HG03457 (cell line): ENCODE measurements around the gene PHLDA1.
A peak's percentile ranks its signal among the peaks of the same experiment; 100 is the strongest.

Experiments used
- ATAC-seq: cut with Tn5 transposase; IDR thresholded peaks from one replicate; pipeline ENCODE4 v1.9.1; 2021; ENCODE audit warnings: moderate number of reproducible peaks; ENCODE audit not compliant: unreplicated experiment

PHLDA1 gene

GRCh38 chr12:76038176-76038575 lies 6.6 kb upstream of the PHLDA1 start:
- ATAC-seq = no peak

- peak; percentile 44 for ATAC-seq
These were observed 5.8 kb upstream of the PHLDA1 start for GRCh38 chr12:76037130-76038103.

DNA sequence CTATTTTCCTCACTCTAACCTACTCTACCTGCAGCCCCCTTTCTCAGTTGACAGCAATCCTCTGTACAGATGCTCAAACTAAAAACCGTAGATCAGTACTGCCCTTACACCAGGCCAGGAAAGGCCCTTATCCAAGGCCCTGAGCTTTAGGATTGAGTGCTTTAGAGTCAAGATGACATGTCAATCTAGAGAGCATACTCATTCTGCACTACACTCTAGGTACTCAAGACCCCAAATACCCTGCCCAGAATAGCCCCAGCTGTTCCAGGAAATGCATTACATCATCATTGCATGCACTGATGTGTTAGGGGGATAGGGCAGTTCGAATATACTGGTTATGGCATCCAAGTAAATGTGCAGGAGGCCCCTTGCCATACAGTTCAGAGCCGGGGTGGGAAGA lies 3.5 kb upstream of the PHLDA1 start:
- ATAC-seq = no peak

DNA sequence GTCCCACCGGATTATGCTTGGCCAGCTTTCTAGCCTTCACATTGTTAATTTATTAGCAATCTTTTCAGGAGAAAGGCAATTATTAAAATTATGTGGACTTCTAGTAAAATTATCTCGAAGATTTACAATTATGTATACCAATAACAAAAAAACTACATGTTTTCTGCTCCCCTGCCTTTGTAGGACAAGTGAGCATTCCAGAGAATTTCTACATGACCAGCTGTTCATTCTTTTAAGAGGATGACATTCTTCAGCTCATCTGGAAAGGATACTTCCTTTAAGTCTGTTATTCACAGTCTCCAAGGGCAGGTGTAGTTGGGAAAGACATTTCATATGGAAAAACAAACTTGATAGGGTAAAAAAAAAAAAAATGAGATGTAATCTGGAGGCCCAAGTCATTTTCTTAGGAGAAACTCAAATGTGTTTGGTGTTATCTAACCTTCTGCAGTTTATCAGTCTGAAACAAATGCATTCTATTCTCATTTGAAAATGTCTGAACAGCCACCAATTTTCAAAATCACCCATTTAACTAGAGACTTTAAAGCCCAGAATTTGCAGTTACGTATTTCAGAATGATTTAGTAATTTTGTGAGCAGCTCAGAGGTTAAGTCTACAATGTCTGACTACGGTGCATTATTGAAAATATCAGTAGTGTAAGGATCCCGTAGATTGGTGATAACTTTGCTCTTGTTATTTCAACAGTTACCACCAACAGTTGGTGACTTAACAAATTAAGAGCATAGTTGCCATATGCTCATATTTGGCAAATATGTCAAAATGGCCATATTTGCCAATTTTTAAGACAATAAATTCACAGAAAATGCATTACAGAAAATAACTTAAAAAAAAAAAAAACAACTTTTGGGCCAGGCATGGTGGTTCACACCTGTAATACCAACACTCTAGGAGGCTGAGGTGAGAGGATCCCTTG lies 1.8 kb upstream of the PHLDA1 start:
- ATAC-seq = no peak

- ATAC-seq = peak; percentile 19
These were observed 736 bp upstream of the PHLDA1 start for GRCh38 chr12:76032043-76032981.

DNA sequence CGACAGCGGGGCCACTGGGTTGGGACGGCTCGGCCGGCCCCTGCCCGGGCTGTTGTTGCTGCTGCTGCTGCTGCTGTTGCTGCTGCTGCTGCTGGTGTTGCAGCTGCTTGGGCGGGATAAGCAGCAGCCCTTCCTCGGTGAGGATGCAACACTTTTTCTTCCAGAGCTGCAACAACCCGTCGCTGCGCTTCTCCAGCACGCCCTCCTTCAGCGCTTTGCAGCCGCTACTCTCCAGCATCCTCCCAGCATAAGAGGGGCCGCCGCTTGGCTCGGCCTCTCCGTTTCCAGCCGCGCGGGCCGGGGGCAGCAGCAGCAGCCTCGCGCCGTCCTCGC lies 529 bp downstream of the PHLDA1 start:
- ATAC-seq = peak; percentile 5

DNA sequence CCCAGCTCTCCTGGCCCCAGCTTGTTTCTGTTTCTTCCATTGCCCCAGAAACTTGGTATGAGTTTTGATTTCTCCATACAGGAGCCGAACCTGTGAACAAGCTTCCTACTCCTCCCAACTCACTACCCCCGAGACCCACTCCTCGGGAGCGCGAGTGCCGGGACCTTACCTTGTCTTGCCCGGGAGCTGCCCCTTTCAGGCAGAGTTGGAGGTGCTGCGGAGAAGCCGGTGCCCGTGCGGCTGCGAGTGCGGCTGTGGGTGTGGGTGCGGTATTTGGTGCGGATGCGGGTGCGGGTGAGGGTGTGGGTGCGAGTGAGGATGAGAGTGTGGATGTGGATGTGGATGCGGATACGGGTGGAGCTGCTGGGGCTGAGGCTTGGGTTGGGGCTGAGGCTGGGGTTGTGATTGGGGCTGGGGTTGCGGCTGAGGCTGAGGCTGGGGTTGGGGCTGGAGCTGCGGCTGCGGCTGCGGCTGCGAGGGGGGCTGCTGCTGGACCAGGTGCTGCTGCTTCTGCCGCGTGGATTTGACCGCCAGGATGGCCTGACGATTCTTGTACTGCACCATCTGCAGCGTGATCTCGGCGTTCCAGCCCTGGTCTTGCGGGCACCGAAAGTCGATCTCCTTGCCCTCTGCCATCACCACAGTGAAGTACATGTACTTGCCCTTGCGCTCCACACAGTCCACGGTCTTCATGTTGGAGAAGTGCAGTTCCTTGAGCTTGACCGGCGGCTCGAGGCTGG lies 1.1 kb downstream of the PHLDA1 start:
- ATAC-seq = no peak

DNA sequence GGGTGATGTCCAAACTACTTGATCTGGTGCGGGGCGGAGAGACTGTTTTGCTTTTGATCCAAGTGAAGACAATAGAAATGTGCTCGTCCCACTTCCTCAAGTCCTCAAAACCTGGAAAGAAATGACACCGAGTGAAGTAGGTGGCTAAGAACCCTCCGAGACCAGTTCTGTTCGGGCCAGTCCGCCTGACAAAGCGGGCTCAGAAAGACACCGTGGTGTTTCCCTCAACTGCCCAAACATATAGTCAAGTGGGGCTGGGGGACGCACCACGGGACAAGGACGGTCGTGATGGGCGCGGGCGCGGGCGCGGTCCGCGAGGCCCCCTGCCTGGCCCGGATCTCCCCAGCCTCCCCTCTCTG lies 1.6 kb downstream of the PHLDA1 start:
- no peak for ATAC-seq

- ATAC-seq = no peak
These were observed 2.9 kb downstream of the PHLDA1 start for GRCh38 chr12:76028571-76029277.

DNA sequence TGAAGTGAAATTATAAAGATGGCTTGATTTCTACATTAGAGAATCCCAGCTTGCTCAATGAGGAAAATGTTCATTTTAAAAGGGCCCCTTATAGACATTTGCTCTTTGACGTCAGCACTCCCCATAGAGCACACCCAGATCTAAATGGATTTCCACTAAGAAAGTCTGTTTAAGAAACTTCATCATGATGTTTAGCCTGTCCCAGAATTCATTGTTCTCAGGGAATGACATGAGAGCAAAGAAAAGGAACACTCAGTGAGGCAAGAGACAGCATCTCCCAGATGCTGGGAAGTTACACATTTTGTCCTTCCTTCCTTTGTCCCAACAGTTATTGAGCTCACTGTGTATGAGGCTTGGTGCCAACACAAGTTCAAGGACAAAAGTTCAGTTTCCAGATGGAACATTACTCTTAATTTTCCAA lies 4.9 kb downstream of the PHLDA1 start:
- no peak for ATAC-seq

- ATAC-seq = no peak
These were observed 5.7 kb downstream of the PHLDA1 start for GRCh38 chr12:76025601-76026575.

GRCh38 chr12:76024942-76025600 lies 6.5 kb downstream of the PHLDA1 start:
- no peak for ATAC-seq

GRCh38 chr12:76024102-76024781 lies 7.3 kb downstream of the PHLDA1 start:
- no peak for ATAC-seq

DNA sequence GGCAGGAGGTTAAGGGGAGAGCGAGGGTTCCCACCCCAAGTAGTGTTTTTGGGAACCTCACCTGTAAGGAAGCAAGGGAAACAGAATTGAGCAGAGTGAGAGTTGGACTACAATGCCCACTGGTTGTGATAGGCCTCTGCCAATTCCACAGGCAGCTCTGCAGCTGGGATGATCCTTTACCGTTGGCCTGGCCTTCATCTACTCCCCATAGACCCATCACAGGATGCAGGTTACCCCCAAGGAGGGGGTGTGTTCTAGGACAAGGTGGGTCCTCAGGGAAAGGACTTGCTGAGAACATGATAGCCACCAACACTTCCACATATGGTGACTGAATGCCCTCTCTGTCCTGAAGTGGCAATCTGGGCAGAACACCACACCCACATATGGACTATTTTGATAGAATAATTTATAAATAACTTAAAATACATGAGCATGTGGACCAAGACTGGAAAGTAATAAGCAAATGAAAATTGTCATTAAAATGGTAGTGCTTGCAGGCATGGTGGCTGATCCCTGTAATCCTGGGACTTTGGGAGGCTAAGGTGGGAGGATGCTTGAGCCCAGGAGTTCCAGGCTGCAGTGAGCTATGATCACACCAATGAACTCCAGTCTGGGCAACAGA lies 8.4 kb downstream of the PHLDA1 start:
- no peak for ATAC-seq

GRCh38 chr12:76022506-76022905 lies 9.1 kb downstream of the PHLDA1 start:
- no peak for ATAC-seq
